ENCODE results near the gene OR5D18.

GRCh38 chr11:55847453-55847852, 28.0 kb downstream of the OR5D18 start:
- TF ChIP-seq, protein P1, sequence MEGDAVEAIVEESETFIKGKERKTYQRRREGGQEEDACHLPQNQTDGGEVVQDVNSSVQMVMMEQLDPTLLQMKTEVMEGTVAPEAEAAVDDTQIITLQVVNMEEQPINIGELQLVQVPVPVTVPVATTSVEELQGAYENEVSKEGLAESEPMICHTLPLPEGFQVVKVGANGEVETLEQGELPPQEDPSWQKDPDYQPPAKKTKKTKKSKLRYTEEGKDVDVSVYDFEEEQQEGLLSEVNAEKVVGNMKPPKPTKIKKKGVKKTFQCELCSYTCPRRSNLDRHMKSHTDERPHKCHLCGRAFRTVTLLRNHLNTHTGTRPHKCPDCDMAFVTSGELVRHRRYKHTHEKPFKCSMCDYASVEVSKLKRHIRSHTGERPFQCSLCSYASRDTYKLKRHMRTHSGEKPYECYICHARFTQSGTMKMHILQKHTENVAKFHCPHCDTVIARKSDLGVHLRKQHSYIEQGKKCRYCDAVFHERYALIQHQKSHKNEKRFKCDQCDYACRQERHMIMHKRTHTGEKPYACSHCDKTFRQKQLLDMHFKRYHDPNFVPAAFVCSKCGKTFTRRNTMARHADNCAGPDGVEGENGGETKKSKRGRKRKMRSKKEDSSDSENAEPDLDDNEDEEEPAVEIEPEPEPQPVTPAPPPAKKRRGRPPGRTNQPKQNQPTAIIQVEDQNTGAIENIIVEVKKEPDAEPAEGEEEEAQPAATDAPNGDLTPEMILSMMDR (IDR thresholded peaks at IDR 0.05), result no peak
- TF ChIP-seq POLR2A (IDR thresholded peaks at IDR 0.05), result no peak
